H1 (cell line): Measurements from ENCODE around the gene ABHD6. TPM values are rescaled to one million over a fixed set of nuclear protein-coding genes. Genes with fewer than 3 reads are reported as not detected.

Experiments used
- BCL11A ChIP-seq, 2 experiments: IDR thresholded peaks; one replicate each; pipeline ENCODE4 v1.6.1; 2011; ENCODE audit warnings: low read depth in 2 of 2, low read length in 2 of 2, mild to moderate bottlenecking in 2 of 2
- BRCA1 ChIP-seq: IDR thresholded peaks from 2 replicates; pipeline ENCODE4 v1.6.1; 2012; ENCODE audit warnings: low read depth, low read length, improper control_type of control experiment
- CTBP2 ChIP-seq: IDR thresholded peaks from 2 replicates; pipeline ENCODE4 v1.7.0; 2011; ENCODE audit warnings: borderline replicate concordance, mild to moderate bottlenecking, moderate library complexity, mixed read lengths, low read length; ENCODE audit not compliant: insufficient read depth, insufficient read length
- EGR1 ChIP-seq: IDR thresholded peaks from 2 replicates; pipeline ENCODE4 v1.6.1; 2011; ENCODE audit warnings: low read depth, low read length, borderline replicate concordance
- EP300 ChIP-seq, 2 experiments: IDR thresholded peaks; 1 replicate in 1 of 2; 2 replicates in 1 of 2; pipeline ENCODE4 v1.6.1; 2011 to 2012; ENCODE audit warnings: low read depth in 2 of 2, low read length in 2 of 2, mild to moderate bottlenecking in 2 of 2, borderline replicate concordance in 1 of 2, inconsistent platforms in 1 of 2, moderate library complexity in 1 of 2
- EZH2 ChIP-seq: fragments of 200-600 bp; sonication (generic); IDR thresholded peaks from 2 replicates; pipeline ENCODE4 v1.7.1; 2012; ENCODE audit warnings: low read depth, mild to moderate bottlenecking, moderate library complexity, low read length, inconsistent platforms; ENCODE audit not compliant: severe bottlenecking
- HDAC2 ChIP-seq, 2 experiments: fragments of 300-600 bp in 1 of 2; sonication (generic) in 1 of 2; IDR thresholded peaks; 2 replicates each; pipeline ENCODE4 v1.6.1; 2011 to 2012; ENCODE audit warnings: low read depth in 2 of 2, low read length in 2 of 2, mild to moderate bottlenecking in 2 of 2, moderate library complexity in 2 of 2, borderline replicate concordance in 1 of 2, inconsistent platforms in 1 of 2
- HDAC6 ChIP-seq: IDR thresholded peaks from one replicate; pipeline ENCODE4 v1.7.1; 2012; ENCODE audit warnings: low read depth, mild to moderate bottlenecking, inconsistent platforms, low read length, moderate library complexity
- JUN ChIP-seq: IDR thresholded peaks from 2 replicates; pipeline ENCODE4 v1.6.1; 2011; ENCODE audit warnings: low read depth, mild to moderate bottlenecking, improper control_type of control experiment, low read length
- KDM1A ChIP-seq: fragments of 200-600, 300-600 bp; sonication (generic); IDR thresholded peaks from 2 replicates; pipeline ENCODE4 v1.7.1; 2016; ENCODE audit warnings: mild to moderate bottlenecking, low read length, borderline replicate concordance
- KDM5A ChIP-seq: fragments of 200-600 bp; IDR thresholded peaks from 2 replicates; pipeline ENCODE4 v1.7.1; 2012; ENCODE audit warnings: mild to moderate bottlenecking, low read length, inconsistent platforms, mixed read lengths
- POLR2AphosphoS5 ChIP-seq: IDR thresholded peaks from 2 replicates; pipeline ENCODE4 v1.6.1; 2011; ENCODE audit warnings: low read depth, low read length
- POU5F1 ChIP-seq: IDR thresholded peaks from 2 replicates; pipeline ENCODE4 v1.6.1; 2011; ENCODE audit warnings: low read depth, mild to moderate bottlenecking, low read length, moderate library complexity
- RBBP5 ChIP-seq: IDR thresholded peaks from 2 replicates; pipeline ENCODE4 v1.7.1; 2012; ENCODE audit warnings: low read depth, mild to moderate bottlenecking, inconsistent platforms, low read length, moderate library complexity, borderline replicate concordance
- RFX5 ChIP-seq: IDR thresholded peaks from 2 replicates; pipeline ENCODE4 v1.6.1; 2011; ENCODE audit warnings: low read depth, low read length, improper control_type of control experiment, borderline replicate concordance
- RNF2 ChIP-seq: fragments of 200-900, 300-1000 bp; sonication (generic); IDR thresholded peaks from 2 replicates; pipeline ENCODE4 v1.7.1; 2016; ENCODE audit warnings: borderline replicate concordance, low read depth, mild to moderate bottlenecking, antibody characterized with exemption, low read length; ENCODE audit not compliant: poor library complexity, severe bottlenecking; ENCODE audit errors: missing control alignments
- RXRA ChIP-seq: IDR thresholded peaks from 2 replicates; pipeline ENCODE4 v1.6.1; 2011; ENCODE audit warnings: low read depth, mild to moderate bottlenecking, low read length, moderate library complexity; ENCODE audit not compliant: insufficient read depth
- SIN3A ChIP-seq, 2 experiments: IDR thresholded peaks in 1 of 2; conservative IDR thresholded peaks in 1 of 2; 2 replicates each; pipeline ENCODE4 v1.6.1; 2011 to 2012; ENCODE audit warnings: low read length in 2 of 2, improper control_type of control experiment in 1 of 2, low read depth in 1 of 2, mild to moderate bottlenecking in 1 of 2
- SIX5 ChIP-seq: IDR thresholded peaks from 2 replicates; pipeline ENCODE4 v1.6.1; 2011; ENCODE audit warnings: mild to moderate bottlenecking, low read depth, low read length
- SP4 ChIP-seq: IDR thresholded peaks from 2 replicates; pipeline ENCODE4 v1.6.1; 2012; ENCODE audit warnings: low read length, inconsistent platforms
- TCF12 ChIP-seq: IDR thresholded peaks from 2 replicates; pipeline ENCODE4 v1.6.1; 2011; ENCODE audit warnings: low read depth, mild to moderate bottlenecking, low read length
- polyA plus RNA-seq, 7 experiments: library from polyadenylated mRNA; depleted of rRNA in 3 of 7; stranded (reverse) in 5 of 7; unstranded in 2 of 7; fragments of >200 nt in 5 of 7; fragments of 200-250 nt in 2 of 7; gene quantifications; 1 replicate in 5 of 7; 2 replicates in 1 of 7; 4 replicates in 1 of 7; pipeline versions ENCODE4 v1.2.1 to v1.2.3, GENCODE V29; 2011 to 2013; ENCODE audit warnings: missing spikeins in 2 of 7, mixed read lengths in 2 of 7
- total RNA-seq: library from RNA; stranded (reverse); fragmentation: NEBNext Ultra II Directional; extraction: Animal tissue kit (Norgen Biotek cat#: 25700); gene quantifications from 2 replicates; pipeline ENCODE4 v1.2.1, GENCODE V29; 2021
- TF ChIP-seq, protein P1 (sequence below): IDR thresholded peaks from 2 replicates; pipeline ENCODE4 v1.6.1; 2012; ENCODE audit warnings: inconsistent platforms

Gene ABHD6
- total and polyA plus RNA-seq, 2 of the 8 experiments (the other 6 are each of a cell fraction or from before 2014, with no cell fraction given) = 5.9 to 6.6 TPM

DNA sequence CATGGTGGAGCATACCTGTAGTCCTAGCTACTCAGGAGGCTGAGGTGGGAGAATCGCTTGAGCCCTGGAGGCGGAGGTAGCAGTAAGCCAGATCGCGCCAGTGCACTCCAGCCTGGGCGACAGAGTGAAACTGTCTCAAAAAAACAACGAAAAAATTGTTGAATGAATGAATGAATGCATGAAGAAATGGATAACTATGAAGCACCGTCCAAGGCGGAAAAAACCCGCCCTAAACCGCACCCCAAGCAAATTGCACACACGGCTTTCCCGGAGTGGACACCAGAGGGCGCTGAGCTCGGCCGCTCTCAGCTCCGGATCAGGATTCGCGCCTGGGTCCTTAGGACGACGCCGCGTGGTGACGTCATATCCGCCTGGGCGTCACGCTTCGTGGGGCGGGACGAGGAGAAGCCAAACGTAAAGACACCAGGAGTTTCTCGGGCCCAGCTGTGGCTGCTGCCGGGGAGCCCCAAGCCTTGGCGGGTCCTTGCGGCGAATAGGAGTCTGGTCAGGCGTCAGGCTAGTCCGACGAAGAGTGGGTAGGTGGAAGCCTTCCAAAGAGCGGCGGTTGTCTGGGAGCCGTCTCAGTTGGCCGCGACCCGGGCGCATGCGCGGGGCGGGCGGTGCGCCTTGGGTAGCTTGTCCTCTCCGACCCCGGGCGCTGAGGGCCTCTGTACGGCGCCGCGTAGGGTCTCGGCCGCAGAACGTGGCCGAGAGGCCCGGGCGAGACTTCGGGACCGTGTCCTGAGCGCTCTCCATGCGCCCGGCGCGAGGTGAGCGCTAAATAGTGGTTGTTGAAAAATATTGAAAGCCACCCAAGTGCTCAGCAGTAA, 68.5 kb downstream of the ABHD6 start, which contains the start of the genes HTD2 and RPP14 (continued):
- TF ChIP-seq SIX5 (no peak), EZH2 (no peak), RXRA (no peak), POU5F1 (no peak), RNF2 (no peak), JUN (peak; percentile 85; the same call in 1 of the 2 replicates), EP300 (IDR thresholded peaks at IDR 0.05; ENCODE audit: borderline replicate concordance in 1 of 2, low read depth in 2 of 2, low read length in 2 of 2) (peak in 1 of 2 experiments; percentile 63; a peak in 1 of 3 replicates), CTBP2 (no peak), RFX5 (no peak), KDM5A (0 out of 2 replicates have a peak, but pooled peaks have one; percentile 41), SIN3A (conservative IDR thresholded peaks at IDR 0.05 in 1 of 2, IDR thresholded peaks at IDR 0.05 in 1 of 2; ENCODE audit: low read depth in 1 of 2, low read length in 2 of 2) (peak in 1 of 2 experiments; percentile 23; a peak in 1 of 4 replicates), KDM1A (no peak), RBBP5 (peak; percentile 52; the same call in 1 of the 2 replicates), EGR1 (peak; percentile 40; the same call in 1 of the 2 replicates), HDAC2 (IDR thresholded peaks at IDR 0.05; ENCODE audit: borderline replicate concordance in 1 of 2, low read depth in 2 of 2, low read length in 2 of 2) (no peak), TCF12 (no peak), HDAC6 (no peak), SP4 (no peak), BRCA1 (no peak), BCL11A (IDR thresholded peaks at IDR 0.05; ENCODE audit: low read depth in 2 of 2, low read length in 2 of 2) (no peak), POLR2AphosphoS5 (peak; percentile 83)
- TF ChIP-seq, protein P1, sequence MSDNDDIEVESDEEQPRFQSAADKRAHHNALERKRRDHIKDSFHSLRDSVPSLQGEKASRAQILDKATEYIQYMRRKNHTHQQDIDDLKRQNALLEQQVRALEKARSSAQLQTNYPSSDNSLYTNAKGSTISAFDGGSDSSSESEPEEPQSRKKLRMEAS = peak; percentile 33; the same call in 1 of the 2 replicates
